Measurements from ENCODE around the gene CUX1.

DNA sequence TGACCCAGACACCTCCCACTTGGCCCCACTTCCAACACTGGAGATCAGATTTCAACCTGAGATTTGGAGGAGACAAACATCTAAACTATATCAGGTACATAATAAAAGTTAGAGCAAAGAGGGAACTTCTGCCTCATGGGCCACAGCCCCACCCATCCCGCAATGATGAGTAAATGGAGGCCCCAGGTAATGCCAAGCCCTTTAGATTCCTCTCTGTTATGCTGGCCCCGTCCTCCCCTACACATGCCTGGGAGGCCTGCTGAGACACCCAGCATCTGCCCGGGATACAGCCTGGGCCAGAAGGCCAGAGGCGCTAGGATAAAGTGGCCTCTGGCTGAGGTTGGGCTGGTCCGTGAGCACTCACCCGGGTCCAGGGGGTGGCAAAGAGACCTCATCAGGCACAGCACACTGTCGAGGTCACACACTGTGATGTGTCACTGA lies 283.7 kb downstream of the CUX1 start:
- TF ChIP-seq, protein P1, sequence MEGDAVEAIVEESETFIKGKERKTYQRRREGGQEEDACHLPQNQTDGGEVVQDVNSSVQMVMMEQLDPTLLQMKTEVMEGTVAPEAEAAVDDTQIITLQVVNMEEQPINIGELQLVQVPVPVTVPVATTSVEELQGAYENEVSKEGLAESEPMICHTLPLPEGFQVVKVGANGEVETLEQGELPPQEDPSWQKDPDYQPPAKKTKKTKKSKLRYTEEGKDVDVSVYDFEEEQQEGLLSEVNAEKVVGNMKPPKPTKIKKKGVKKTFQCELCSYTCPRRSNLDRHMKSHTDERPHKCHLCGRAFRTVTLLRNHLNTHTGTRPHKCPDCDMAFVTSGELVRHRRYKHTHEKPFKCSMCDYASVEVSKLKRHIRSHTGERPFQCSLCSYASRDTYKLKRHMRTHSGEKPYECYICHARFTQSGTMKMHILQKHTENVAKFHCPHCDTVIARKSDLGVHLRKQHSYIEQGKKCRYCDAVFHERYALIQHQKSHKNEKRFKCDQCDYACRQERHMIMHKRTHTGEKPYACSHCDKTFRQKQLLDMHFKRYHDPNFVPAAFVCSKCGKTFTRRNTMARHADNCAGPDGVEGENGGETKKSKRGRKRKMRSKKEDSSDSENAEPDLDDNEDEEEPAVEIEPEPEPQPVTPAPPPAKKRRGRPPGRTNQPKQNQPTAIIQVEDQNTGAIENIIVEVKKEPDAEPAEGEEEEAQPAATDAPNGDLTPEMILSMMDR (conservative IDR thresholded peaks at IDR 0.05; ENCODE audit: low read depth, low read length): no peak
- no peak for TF ChIP-seq EZH2phosphoT487 (IDR thresholded peaks at IDR 0.05; ENCODE audit: borderline replicate concordance, low read length)
- TF ChIP-seq EZH2 (IDR thresholded peaks at IDR 0.05; ENCODE audit: low read length, unreplicated experiment): no peak
